ENCODE data around the gene TEAD1. TPM values are rescaled to one million over a fixed set of nuclear protein-coding genes. Genes with fewer than 3 reads are reported as not detected.

The TEAD1 gene
- total and polyA plus RNA-seq, 9 of the 15 experiments (the other 6 are each of a cell fraction or from before 2014, with no cell fraction given), result 1.7 to 17.7 (median 10.8) TPM

DNA sequence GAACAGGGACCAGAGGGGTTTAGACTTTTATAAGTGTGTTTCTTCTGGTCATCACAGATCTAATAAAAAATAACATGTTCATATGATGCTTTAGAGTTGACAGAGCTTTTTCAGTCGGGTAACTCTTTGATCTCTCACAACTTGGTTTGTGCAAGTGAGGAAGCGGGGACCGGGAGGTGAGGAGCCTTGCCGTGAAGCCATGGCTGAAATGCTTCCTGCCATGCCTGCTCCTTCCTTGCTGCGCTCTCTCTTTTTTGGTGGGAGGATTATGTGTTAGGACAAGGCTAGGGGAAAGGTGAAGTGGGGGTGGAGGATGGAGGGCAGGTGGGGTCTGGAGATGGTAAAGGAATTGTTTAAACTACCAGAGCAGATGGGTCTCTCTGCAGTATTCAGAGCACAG, 23.8 kb downstream of the TEAD1 start:
- intact Hi-C loops (cut with micrococcal nuclease), result no loop called here
- no TSS peak for BruUV-seq (replicated peaks)
- ChIA-PET CTCF (ENCODE audit: low intra/inter-chr PET ratio) (no interaction called here), POLR2A (interaction anchor here (0.6 to 0.8 kb wide), 2 partner anchors 14 to 59 kb away, joined by 3 read pairs; no protein-coding TSS in a partner anchor)
- H3K4me2 ChIP-seq (ENCODE audit: insufficient read depth, low read length), result no peak overlapping the region
- H3K4me3 ChIP-seq, result no peak overlapping the region
- H4K20me1 ChIP-seq (replicated peaks; ENCODE audit: control insufficient read depth, insufficient read depth, low read length), result 0 out of 2 replicates have a peak, but pooled peaks cover 6% of the 10 kb centered on the region
- ATAC-seq, result no peak; the same call in 2 of the 3 replicates
- FAIRE-seq, result no peak
- peaks cover 3 to 19% of the 10 kb centered on the region in 2 experiments; a peak in 3 of 5 replicates for H3K4me1 ChIP-seq (replicated peaks in 1 of 2; ENCODE audit: control insufficient read depth in 2 of 2, insufficient read depth in 2 of 2, low read length in 2 of 2)
- H3K79me2 ChIP-seq (ENCODE audit: control insufficient read depth, insufficient read depth, low read length), result peaks cover 17% of the 10 kb centered on the region; the same call in 1 of the 3 replicates
- H3K9me3 ChIP-seq (replicated peaks; ENCODE audit: control insufficient read depth, insufficient read depth, low read depth, low read length), result no peaks in the 10 kb centered on the region
- H3K9ac ChIP-seq (ENCODE audit: insufficient read depth in 1 of 2, low read depth in 2 of 2, low read length in 2 of 2), result no peak overlapping the region
- no peak overlapping the region for H2AFZ ChIP-seq (ENCODE audit: low read depth, low read length)
- H3K27ac ChIP-seq (ENCODE audit: extremely low read depth, low read depth, low read length), result no peak overlapping the region
- DNase-seq (ENCODE audit: extremely low read depth in 1 of 4, low spot score in 3 of 4), result no peak
- 70% methylated on average over 5 of the region's 5 CpGs for WGBS (ENCODE audit: insufficient coverage, low coverage, missing lambda C conversion rate)
- H3K9me1 ChIP-seq (ENCODE audit: control insufficient read depth, insufficient read depth, low read length), result no peaks in the 10 kb centered on the region
- no peaks in the 10 kb centered on the region for H3K36me3 ChIP-seq (ENCODE audit: control insufficient read depth, insufficient read depth, low read length)
- in situ Hi-C loops (cut with MboI), result no loop called here
- TF ChIP-seq PTBP1 (IDR thresholded peaks at IDR 0.05; ENCODE audit: low read depth, low read length) (no peak), TARDBP (IDR thresholded peaks at IDR 0.05) (no peak), HNRNPUL1 (IDR thresholded peaks at IDR 0.05; ENCODE audit: low read length) (no peak), ZNF583 (CRISPR knock-in tag; IDR thresholded peaks at IDR 0.05) (no peak)
- TF ChIP-seq, protein P1, sequence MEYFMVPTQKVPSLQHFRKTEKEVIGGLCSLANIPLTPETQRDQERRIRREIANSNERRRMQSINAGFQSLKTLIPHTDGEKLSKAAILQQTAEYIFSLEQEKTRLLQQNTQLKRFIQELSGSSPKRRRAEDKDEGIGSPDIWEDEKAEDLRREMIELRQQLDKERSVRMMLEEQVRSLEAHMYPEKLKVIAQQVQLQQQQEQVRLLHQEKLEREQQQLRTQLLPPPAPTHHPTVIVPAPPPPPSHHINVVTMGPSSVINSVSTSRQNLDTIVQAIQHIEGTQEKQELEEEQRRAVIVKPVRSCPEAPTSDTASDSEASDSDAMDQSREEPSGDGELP (CRISPR knock-in tag; IDR thresholded peaks at IDR 0.05; ENCODE audit: borderline replicate concordance), result no peak
- TF ChIP-seq, protein P2, sequence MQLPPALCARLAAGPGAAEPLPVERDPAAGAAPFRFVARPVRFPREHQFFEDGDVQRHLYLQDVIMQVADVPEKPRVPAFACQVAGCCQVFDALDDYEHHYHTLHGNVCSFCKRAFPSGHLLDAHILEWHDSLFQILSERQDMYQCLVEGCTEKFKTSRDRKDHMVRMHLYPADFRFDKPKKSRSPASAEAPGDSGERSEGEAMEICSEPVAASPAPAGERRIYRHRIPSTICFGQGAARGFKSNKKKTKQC (CRISPR knock-in tag; IDR thresholded peaks at IDR 0.05), result no peak
- H3K27me3 ChIP-seq (ENCODE audit: control insufficient read depth in 2 of 2, insufficient read depth in 2 of 2, low read length in 2 of 2), result no peaks in the 10 kb centered on the region
